Cortex of kidney (tissue), 1 donor: ENCODE measurements around the gene SLC25A44.

Experiments
- DNase-seq: peaks from one replicate; lab custom pipeline; 2025; lab: John Stamatoyannopoulos, UW

SLC25A44 gene, protein sequence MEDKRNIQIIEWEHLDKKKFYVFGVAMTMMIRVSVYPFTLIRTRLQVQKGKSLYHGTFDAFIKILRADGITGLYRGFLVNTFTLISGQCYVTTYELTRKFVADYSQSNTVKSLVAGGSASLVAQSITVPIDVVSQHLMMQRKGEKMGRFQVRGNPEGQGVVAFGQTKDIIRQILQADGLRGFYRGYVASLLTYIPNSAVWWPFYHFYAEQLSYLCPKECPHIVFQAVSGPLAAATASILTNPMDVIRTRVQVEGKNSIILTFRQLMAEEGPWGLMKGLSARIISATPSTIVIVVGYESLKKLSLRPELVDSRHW

DNA sequence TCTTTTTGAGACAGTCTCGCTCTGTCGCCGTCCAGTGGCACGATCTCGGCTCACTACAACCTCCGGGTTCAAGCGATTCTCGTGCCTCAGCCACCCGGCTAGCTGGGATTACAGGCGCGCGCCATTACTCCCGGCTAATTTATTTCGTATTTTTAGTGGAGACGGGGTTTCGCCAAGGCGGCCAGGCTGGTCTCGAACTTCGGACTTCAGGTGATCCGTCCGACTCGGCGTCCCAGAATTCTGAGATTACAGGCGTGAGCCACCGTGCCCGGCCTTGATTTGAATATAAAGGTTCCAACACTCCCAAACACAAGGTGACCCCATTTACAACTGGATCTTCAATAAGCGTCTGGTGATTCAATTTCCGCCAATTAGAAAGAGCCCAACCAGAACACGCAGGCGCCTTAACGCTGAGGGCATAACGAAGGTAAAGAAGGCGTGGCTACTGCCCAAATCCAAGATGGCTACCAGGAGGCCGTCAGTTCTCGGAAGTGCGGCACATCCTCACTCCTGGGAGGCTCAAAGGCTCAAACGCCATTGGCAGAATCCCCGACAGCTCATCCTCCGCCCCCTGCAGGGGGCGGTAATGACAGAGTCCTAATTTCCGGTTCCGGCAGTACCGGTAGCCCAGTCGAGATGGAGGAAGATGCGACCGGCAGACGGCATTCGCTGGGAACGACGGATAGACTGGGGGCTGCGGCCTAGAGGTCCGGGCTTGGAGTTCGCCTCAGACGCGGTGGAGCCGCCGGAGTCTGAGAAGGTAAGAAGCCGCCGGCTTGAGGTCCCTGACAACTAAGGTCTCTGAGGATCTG lies at the start of gene SLC25A44:
Gene SLC25A44, plus strand, starts transcription at position 617 of the 812 bp plus-strand sequence. CDS start 5,744 bp downstream, outside the sequence.
- peak; percentile 33 for DNase-seq

- no peak for DNase-seq
These were observed 49.2 kb upstream of the SLC25A44 start for GRCh38 chr1:156144742-156145141.

DNA sequence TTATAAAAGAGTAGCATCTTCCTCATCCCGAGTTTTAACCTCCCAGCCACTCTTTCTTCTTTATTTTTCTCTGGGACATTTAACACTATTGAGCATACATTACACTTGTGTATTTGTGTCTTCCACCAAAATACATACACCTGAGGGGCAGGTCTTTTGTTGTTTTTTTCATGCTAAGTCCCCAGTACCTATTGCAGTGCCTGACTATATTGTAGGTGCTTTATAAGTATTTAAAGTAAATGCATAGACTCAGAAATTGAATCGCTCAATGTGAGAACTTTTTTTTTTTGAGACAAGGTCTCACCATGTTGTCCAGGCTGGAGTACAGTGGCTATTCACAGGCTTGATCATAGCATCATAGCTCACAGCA lies 48.3 kb upstream of the SLC25A44 start:
- no peak for DNase-seq

DNA sequence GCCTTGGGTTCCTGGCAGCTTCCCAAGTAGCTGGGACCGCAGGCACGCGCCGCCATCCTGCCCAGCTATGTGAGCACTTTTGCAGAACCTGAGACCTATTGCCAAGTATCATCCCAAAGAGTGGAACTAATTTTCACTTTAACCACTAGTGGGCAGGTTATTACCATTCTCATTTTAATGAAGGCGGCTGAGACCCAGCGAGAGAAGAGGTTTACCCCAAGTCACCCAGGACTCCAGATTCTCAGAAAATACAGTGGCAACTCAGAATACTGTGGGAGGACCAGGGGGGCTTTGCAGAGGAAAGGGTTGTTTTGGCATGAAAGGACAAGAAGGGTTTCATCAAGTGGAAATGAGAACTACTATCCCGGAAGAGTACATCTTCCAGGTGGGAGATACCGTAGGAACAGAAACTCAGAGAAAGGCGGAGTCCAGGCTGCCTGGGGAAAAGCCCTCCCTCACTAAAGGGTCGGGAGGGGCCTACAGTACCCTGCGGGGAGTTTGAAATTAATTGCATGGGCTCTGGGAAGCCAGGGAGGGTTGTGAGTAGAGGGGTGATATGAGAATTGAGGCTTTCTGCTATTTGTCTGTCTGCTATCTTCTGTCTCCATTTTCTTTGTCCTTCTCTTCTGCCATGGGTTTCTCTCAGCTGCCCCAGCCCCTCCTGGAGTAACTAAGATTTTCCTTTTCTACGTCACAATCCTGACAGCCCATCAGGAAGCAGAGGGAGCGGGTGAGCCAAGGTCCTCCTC lies 47.7 kb upstream of the SLC25A44 start:
- DNase-seq, result no peak

DNA sequence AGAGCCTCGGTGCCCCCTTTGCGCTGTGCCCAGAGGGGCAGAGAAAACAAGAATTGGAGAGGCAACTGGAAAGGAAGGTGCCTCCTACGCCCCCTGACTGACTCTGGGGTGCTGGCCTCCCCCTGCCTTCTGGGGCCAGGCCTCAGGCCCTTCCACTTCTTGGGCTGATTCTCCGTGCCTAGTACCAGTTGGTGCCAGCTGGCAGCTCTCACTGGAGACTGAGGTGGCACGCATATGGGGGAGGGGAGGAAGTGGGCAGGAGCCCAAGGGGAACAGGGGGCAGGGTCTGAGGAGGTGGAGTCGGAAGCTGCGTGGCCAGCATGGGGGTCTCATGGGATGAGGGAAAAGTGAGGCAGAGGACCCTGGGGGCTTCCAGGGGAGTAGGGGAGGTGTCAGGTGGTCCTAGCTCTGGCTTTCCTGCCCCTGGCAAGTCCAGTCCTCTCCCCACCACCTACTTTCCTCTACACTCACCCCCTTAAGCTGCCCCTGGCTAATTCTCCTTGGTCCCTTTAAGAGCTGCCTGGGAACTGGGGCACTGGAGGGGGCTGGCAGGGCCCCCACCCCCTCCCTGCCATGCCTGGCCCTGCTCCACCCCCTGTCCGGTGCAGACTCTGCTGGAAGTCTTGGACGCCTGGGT lies 47.0 kb upstream of the SLC25A44 start:
- DNase-seq, result no peak

GRCh38 chr1:156148216-156148615 lies 45.7 kb upstream of the SLC25A44 start:
- no peak for DNase-seq

DNA sequence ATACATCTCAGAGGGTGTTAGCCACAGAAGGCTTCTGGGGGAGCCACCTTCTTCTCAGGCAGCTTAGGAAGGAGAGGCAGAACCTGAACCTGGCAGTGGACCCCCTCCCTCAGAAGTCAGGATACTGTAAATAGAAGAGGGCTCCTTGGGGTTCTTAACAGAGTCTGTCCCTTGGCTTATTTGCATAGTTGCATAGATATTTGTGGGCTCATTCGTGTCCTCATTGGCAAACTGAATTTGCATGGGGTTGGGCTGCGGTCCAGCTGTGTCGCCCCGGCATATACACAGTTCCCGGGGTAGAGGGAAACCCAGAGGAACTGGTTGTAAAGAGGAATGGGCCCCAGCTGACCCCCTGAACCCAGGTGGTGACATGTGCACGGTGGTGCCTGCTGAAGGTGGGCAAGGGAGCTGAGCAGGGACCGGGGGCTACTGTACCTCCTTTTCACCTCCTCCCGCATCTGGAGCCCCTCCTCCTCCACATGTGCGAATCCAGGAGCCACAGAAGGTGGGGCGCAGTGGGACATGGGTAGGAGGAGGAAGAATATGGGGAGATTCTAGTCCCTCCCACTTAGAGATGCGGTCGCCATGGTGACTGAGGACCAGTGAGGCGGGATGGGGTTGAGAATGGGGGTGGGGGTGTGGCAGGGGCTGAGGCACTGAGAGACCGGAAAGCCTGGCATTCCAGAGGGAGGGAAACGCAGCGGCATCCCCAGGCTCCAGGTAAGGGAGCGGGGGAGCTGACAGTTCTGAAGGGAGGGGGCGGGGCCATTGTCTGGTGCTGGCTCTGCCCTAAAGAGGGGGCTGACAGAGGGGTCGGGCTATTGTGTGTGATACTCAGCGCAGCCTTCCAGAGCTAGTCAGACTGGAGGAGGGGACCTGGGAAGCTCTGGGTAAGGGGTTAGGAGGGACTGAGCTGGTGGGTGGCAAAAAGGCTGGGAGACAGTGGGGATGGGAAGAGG lies 44.3 kb upstream of the SLC25A44 start:
- no peak for DNase-seq

GRCh38 chr1:156150333-156151011 lies 43.4 kb upstream of the SLC25A44 start:
- DNase-seq, result no peak

- no peak for DNase-seq
These were observed 42.7 kb upstream of the SLC25A44 start for GRCh38 chr1:156151093-156151688.

- DNase-seq, result no peak
These were observed 41.3 kb upstream of the SLC25A44 start for GRCh38 chr1:156152628-156153027.

- DNase-seq, result no peak
These were observed 40.5 kb upstream of the SLC25A44 start, which contains the start of gene SEMA4A for GRCh38 chr1:156153362-156153761. TSS of gene SEMA4A (plus strand) at chr1:156153585. CDS start at chr1:156154579, 994 bp downstream.

DNA sequence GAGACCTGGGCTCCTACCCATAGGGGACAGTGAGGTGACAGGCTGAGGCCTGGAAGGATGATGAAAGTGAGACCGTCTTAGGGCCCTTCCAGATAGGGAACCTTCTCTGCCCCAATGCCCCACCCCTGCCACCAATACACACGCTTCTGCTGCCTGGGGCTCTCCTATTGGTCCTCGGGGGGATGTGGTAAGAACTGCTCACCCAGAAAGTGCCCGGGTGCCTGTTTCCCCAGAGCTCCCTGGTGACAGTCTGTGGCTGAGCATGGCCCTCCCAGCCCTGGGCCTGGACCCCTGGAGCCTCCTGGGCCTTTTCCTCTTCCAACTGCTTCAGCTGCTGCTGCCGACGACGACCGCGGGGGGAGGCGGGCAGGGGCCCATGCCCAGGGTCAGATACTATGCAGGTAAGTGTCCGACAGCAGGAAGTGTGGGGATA lies 39.6 kb upstream of the SLC25A44 start:
- no peak for DNase-seq

DNA sequence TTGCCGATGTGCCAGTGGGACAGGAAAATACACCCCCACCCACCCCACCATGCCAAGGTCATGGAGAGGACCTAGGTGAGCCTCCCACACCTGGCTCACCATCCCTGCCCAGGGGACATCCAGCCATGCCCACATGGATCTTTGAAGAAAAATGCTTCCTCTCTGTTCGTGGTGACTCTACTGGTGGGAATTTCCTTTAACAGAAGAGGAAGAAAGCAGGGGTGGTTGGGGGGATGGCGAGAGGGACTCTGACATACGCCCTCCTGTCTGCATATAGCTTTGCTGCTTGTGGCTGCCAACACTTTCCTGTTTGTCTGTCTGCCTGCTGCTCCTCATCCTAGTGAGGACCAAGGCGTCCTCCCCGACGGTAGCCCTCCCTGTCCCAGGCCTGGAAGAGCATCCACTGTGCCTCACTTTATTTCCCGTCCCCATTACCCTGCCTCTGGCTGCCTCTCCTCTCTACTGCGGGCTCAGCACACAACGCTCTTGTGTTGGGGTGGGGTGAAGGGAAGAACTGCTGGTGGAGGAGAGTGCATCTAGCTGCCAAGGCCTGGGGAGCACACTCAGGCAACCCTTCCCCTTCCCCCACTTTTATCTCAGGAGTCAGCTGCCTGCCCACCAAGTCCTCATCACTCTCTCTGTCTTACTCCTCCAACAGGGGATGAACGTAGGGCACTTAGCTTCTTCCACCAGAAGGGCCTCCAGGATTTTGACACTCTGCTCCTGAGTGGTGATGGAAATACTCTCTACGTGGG lies 38.0 kb upstream of the SLC25A44 start:
- DNase-seq, result no peak

GRCh38 chr1:156157506-156157905 lies 36.4 kb upstream of the SLC25A44 start:
- DNase-seq, result no peak

- no peak for DNase-seq
These were observed 35.9 kb upstream of the SLC25A44 start for GRCh38 chr1:156157966-156158365.

DNA sequence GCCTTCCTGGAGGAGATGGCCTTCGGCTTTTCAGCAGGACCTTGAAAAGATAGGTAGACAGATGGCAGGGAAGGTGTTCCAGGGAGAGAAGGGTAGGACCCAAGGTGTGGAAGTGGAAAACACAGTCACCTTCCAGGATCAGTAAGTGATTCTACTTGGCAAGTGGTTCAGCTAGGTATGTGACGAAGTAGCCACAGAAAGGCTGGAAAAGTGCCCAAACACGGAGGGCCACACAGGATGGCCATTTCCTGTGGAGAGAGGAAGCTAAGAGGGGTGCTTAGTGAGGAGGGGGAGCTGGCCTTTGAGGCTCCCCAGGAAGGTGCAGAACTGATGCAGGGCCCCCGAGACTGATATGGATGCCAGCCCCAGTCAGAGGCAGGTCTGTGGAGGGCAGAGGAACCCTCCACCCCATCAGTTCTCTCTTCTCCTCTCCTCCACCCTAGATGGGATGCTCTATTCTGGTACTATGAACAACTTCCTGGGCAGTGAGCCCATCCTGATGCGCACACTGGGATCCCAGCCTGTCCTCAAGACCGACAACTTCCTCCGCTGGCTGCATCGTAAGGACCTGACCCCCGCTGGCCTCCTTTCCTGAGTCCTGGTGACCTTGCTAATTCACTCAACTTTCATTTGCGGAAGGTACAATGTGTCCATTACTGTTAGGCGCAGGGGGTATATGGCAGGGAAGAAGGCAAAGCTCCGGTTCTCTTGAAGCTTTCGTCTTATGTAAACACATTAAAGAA lies 33.7 kb upstream of the SLC25A44 start:
- no peak for DNase-seq

GRCh38 chr1:156160743-156161171 lies 33.1 kb upstream of the SLC25A44 start:
- no peak for DNase-seq

DNA sequence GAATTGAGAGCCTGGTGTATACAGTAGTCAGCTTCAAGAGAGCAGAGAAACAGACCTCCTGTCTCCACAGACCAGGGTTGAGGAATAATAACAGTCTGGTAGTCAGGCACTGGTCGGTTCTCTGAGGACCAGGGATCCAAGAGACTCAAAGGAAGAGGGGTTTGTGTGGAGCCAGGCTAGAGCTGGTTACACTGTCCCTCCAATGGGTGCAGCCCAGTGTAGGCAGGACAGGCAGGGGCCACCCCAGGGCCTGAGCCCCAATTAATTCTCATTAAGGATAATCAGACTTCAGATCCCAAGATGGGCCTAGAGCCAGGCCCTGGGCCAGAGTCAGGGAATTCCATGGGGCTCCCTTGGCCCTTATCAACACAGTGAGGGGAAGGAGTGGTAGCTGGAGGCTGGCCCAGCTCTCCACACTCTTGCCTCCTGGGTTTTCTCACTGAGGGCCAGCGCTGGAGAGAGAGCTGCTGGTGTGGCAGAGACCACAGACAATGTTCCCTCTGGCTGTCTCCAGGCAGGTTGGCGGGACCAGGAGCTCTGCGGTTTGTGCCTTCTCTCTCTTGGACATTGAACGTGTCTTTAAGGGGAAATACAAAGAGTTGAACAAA lies 31.4 kb upstream of the SLC25A44 start:
- DNase-seq, result no peak
